Tibial nerve (tissue), 3 donors: ENCODE measurements around the gene RAB39A.
"Not testable (repeated sequence)": the region's sequence is repeated elsewhere in the genome, so short reads cannot be mapped to it uniquely, and the experiment has no call there.

Experiments
- CTCF ChIP-seq, 5 experiments: fragments of 200-600 bp in 3 of 5; fragments of 450-650 bp in 2 of 5; sonication (generic) in 3 of 5; IDR thresholded peaks; one replicate each; pipeline ENCODE4 v1.5.1; 2016 to 2019; ENCODE audit warnings: antibody characterized with exemption in 5 of 5, mild to moderate bottlenecking in 3 of 5, moderate library complexity in 2 of 5
- POLR2A ChIP-seq, 2 donors: fragments of 450-650 bp; IDR thresholded peaks; one replicate each; pipeline ENCODE4 v1.6.1; 2017; ENCODE audit warnings: antibody characterized with exemption in 2 of 2, mild to moderate bottlenecking in 2 of 2, moderate library complexity in 2 of 2

- not testable (repeated sequence) for TF ChIP-seq CTCF, POLR2A (IDR thresholded peaks at IDR 0.05)
Observed at GRCh38 chr11:107923519-107923918, 4.7 kb upstream of the RAB39A start.
